Left ventricle myocardium inferior (tissue), 1 donor: ENCODE measurements around the gene GINS1. TPM values are rescaled to one million over a fixed set of nuclear protein-coding genes. Genes with fewer than 3 reads are reported as not detected.

Experiments
- DNase-seq: peaks from one replicate; pipeline ENCODE4 v3.0.0-alpha.2; 2020
- H3K27ac ChIP-seq: fragments of 200-600 bp; replicated peaks from 2 replicates; pipeline ENCODE4 v1.8.0; 2021
- H3K27me3 ChIP-seq: fragments of 200-600 bp; 2 replicates; pipeline ENCODE4 v1.8.0; 2021; ENCODE audit warnings: low read depth
- H3K36me3 ChIP-seq: fragments of 200-600 bp; 2 replicates; pipeline ENCODE4 v1.8.0; 2021
- H3K4me1 ChIP-seq: fragments of 200-600 bp; 2 replicates; pipeline ENCODE4 v1.8.0; 2021
- H3K4me3 ChIP-seq: fragments of 200-600 bp; 2 replicates; pipeline ENCODE4 v1.8.0; 2021; ENCODE audit warnings: mild to moderate bottlenecking, moderate library complexity
- H3K9me3 ChIP-seq: fragments of 200-600 bp; replicated peaks from 2 replicates; pipeline ENCODE4 v1.8.0; 2021
- CTCF ChIP-seq: fragments of 200-600 bp; IDR thresholded peaks from 2 replicates; pipeline ENCODE4 v1.8.0; 2021; ENCODE audit warnings: antibody characterized with exemption, mild to moderate bottlenecking, borderline replicate concordance
- intact Hi-C: fragments of 100-400 bp; cut with micrococcal nuclease; formaldehyde crosslinking; loops from one replicate; pipeline ENCODE4 v1.11.0; 2022
- total RNA-seq: library from RNA; stranded (reverse); fragmentation: NEBNext Ultra II Directional; extraction: Animal tissue kit (Norgen Biotek cat#: 25700); gene quantifications from one replicate; pipeline ENCODE4 v1.2.1, GENCODE V29; 2021
- donor health status: DM: no; HTN: yes; CAD: no; lungs with severe emphysema.

Gene GINS1
- total RNA-seq, 1 donor from 2014 or later = 0.41 TPM

- Histone ChIP-seq H3K36me3 (no peaks in the 10 kb centered on the region), H3K27me3 (no peaks in the 10 kb centered on the region), H3K4me1 (peaks cover 47% of the 10 kb centered on the region), H3K9me3 (no peaks in the 10 kb centered on the region), H3K27ac (no peak overlapping the region), H3K4me3 (no peak overlapping the region)
- DNase-seq = no peak
- TF ChIP-seq CTCF = no peak
- intact Hi-C loops = no loop called here
Observed at GRCh38 chr20:25380945-25381614, 26.4 kb upstream of the GINS1 start.

GRCh38 chr20:25382704-25383370 lies 24.6 kb upstream of the GINS1 start:
- TF ChIP-seq CTCF = no peak
- no peaks in the 10 kb centered on the region for H3K27me3 ChIP-seq
- no peaks in the 10 kb centered on the region for H3K9me3 ChIP-seq
- H3K4me1 ChIP-seq = peaks cover 37% of the 10 kb centered on the region
- H3K36me3 ChIP-seq = no peaks in the 10 kb centered on the region
- intact Hi-C loops = no loop called here
- no peak overlapping the region for H3K27ac ChIP-seq
- no peak overlapping the region for H3K4me3 ChIP-seq
- DNase-seq = peak; percentile 36

DNA sequence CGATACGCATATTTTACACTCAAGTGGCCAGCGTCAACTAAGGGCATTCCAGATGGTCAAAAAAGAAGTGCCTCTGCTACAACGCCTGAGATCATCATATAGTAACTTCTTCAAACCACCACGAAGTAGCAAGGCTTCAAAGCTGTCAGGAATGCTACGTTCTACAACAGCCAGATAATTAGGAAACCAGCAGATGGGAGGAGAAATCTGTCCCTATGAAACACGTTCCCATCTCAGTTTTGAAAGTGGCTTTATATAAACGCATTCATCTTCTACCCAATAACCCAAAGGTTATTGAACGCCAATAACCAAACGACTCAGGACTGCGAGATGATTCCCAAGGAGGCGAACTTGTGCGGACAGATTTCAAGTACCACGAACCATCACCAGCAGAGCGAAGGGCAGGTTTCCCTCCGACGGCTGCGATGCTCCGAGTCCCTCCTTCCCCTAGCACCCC lies 18.0 kb upstream of the GINS1 start:
- peaks cover 25% of the 10 kb centered on the region for H3K4me1 ChIP-seq
- no peaks in the 10 kb centered on the region for H3K36me3 ChIP-seq
- no peaks in the 10 kb centered on the region for H3K27me3 ChIP-seq
- no peak for DNase-seq
- peak overlapping the region; percentile 93 for H3K27ac ChIP-seq
- no peak for TF ChIP-seq CTCF
- H3K9me3 ChIP-seq = no peaks in the 10 kb centered on the region
- peak overlapping the region; percentile 87 for H3K4me3 ChIP-seq
- intact Hi-C loops = no loop called here

GRCh38 chr20:25389858-25390537 lies 17.5 kb upstream of the GINS1 start:
- Histone ChIP-seq H3K4me3 (peak overlapping the region; percentile 87), H3K36me3 (no peaks in the 10 kb centered on the region), H3K27ac (peak overlapping the region; percentile 93), H3K9me3 (no peaks in the 10 kb centered on the region), H3K27me3 (no peaks in the 10 kb centered on the region), H3K4me1 (peaks cover 25% of the 10 kb centered on the region)
- TF ChIP-seq CTCF = no peak
- peak; percentile 33 for DNase-seq
- intact Hi-C loops = loop anchor here (10.0 kb wide), 4 partner anchors 85 to 395 kb away; partner anchors contain the start of genes APMAP and ENTPD6

DNA sequence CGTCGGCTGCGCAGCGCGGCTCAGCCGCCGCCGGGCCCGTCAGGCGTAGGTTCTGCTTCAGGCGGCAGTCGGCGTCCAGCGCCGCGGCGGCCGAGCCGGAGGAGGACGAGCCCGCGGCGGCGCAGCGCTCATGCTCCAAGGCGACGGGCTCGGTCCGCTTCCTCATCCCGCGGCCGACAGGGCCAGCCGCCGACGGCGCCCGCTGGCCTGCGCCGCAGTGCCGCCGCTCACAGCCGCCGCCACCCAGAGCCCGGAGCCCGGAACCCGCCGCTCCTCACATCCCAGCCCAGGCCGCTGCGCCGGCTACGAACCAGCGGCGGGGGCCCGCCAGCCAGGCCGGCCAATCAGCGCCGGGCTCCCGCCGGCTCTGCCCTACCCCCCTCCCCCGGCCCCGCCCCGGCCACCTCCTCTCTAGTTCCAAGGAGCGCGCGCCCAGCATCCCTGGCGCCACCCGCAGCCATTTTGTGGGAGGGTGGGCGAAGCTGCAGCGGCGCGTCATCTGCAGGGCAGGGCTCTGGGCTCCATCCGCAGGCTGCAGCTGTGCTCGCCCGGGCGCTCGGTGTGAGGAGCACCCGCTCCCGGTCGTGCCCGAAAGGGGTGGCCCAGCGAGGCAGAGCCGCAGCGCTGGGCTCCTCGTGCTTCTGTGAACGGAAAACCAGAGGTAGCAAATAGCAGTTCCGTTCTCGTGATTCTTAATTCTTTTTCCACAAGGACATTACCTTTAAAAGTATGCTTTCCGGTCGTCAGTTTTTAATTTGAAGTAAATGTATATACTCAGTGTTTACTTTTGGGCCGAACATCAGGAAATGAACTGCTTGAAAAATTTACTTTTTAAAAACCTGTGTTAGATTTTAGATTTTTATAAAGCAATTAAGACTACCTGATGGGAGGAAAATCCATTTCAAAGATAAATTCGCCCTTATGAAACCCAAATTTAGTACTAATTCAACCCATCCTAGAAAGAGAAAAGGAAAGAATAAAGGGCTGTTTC lies 16.6 kb upstream of the GINS1 start, which contains the start of gene ABHD12:
Gene ABHD12 (minus strand): TSS at position 298 of the 991 bp plus-strand sequence. CDS start 132 bp downstream, at position 166.
- peak within 1 kb of the TSS; percentile 87 for H3K4me3 ChIP-seq
- intact Hi-C loops = loop anchor here (10.0 kb wide), 4 partner anchors 86 to 396 kb away; partner anchors contain the start of genes APMAP and ENTPD6
- no peaks in the 10 kb centered on the region for H3K9me3 ChIP-seq
- H3K27ac ChIP-seq = peak within 1 kb of the TSS; percentile 93
- TF ChIP-seq CTCF = no peak
- H3K36me3 ChIP-seq = no peaks in the 10 kb centered on the region
- peak; percentile 97 for DNase-seq
- H3K4me1 ChIP-seq = peaks cover 25% of the 10 kb centered on the region
- H3K27me3 ChIP-seq = no peaks in the 10 kb centered on the region
